Measurements from ENCODE around the gene CUEDC1. TPM values are rescaled to one million over a fixed set of nuclear protein-coding genes. Genes with fewer than 3 reads are reported as not detected.

The CUEDC1 gene
- total and polyA plus RNA-seq, 2 of the 13 experiments (the other 11 are each of a cell fraction or from before 2014, with no cell fraction given): 7.4 to 12.9 TPM

DNA sequence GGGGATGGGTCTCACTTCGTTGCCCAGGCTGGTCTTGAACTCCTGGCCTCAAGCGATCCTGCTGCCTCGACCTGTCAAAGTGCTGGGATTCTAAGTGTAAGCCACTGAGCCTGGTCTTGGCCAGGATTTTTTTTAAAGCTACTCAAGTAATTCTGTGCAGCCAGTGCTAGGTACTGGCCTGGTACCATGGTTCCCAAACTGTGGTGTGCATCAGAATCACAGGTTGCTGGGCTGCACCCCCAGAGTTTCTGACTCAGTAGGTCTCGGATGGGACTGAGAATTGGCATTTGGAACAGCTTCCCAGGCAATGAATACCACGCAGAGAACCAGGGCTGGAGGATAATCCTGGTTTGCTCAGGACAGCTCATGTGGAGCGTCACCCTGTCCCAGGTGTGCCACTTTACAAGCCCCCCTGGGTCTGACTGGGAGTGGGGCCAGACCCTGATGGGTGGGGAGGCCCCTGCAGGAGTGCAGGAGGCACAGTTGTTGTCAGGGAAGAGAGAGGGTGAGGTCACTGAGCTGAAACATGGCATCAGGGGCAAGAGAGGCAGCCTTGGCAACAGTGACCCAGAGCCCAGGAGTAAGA is 94.7 kb downstream of the CUEDC1 start (continued):
- TF ChIP-seq ZNF318 (CRISPR knock-in tag; IDR thresholded peaks at IDR 0.05) (no peak), ZNF207 (IDR thresholded peaks at IDR 0.05; ENCODE audit: borderline replicate concordance) (no peak), ZNF225 (CRISPR knock-in tag; IDR thresholded peaks at IDR 0.05) (no peak; the same call in 1 of the 2 replicates), ZNF441 (CRISPR knock-in tag; IDR thresholded peaks at IDR 0.05; ENCODE audit: borderline replicate concordance) (no peak), RFX5 (IDR thresholded peaks at IDR 0.05; ENCODE audit: low read depth, low read length) (peak; percentile 95), CHD4 (IDR thresholded peaks at IDR 0.05; ENCODE audit: borderline replicate concordance, low read length) (0 out of 2 replicates have a peak, but pooled peaks have one; percentile 32), ZNF180 (CRISPR knock-in tag; IDR thresholded peaks at IDR 0.05; ENCODE audit: borderline replicate concordance, low read depth) (no peak), POLR2AphosphoS2 (IDR thresholded peaks at IDR 0.05; ENCODE audit: low read depth, low read length) (no peak)
- TF ChIP-seq, protein P1, sequence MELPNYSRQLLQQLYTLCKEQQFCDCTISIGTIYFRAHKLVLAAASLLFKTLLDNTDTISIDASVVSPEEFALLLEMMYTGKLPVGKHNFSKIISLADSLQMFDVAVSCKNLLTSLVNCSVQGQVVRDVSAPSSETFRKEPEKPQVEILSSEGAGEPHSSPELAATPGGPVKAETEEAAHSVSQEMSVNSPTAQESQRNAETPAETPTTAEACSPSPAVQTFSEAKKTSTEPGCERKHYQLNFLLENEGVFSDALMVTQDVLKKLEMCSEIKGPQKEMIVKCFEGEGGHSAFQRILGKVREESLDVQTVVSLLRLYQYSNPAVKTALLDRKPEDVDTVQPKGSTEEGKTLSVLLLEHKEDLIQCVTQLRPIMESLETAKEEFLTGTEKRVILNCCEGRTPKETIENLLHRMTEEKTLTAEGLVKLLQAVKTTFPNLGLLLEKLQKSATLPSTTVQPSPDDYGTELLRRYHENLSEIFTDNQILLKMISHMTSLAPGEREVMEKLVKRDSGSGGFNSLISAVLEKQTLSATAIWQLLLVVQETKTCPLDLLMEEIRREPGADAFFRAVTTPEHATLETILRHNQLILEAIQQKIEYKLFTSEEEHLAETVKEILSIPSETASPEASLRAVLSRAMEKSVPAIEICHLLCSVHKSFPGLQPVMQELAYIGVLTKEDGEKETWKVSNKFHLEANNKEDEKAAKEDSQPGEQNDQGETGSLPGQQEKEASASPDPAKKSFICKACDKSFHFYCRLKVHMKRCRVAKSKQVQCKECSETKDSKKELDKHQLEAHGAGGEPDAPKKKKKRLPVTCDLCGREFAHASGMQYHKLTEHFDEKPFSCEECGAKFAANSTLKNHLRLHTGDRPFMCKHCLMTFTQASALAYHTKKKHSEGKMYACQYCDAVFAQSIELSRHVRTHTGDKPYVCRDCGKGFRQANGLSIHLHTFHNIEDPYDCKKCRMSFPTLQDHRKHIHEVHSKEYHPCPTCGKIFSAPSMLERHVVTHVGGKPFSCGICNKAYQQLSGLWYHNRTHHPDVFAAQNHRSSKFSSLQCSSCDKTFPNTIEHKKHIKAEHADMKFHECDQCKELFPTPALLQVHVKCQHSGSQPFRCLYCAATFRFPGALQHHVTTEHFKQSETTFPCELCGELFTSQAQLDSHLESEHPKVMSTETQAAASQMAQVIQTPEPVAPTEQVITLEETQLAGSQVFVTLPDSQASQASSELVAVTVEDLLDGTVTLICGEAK (IDR thresholded peaks at IDR 0.05): no peak
- TF ChIP-seq, protein P1 (CRISPR knock-in tag; IDR thresholded peaks at IDR 0.05): no peak

All from HepG2 (cell line).